Uterus (tissue), 4 donors: ENCODE data around the gene SUDS3. TPM values are rescaled to one million over a fixed set of nuclear protein-coding genes. Genes with fewer than 3 reads are reported as not detected.

ENCODE experiments used
- DNase-seq, 2 donors: peaks; one replicate each; pipeline ENCODE4 v3.0.0-alpha.2; 2019 to 2020
- H3K27ac ChIP-seq, 2 donors: fragments of 200-600 bp; sonication (generic); 1 replicate in 1 of 2; 2 replicates in 1 of 2; pipeline ENCODE4 v1.5.1; 2016 to 2018
- H3K27me3 ChIP-seq, 2 donors: fragments of 200-600 bp; sonication (generic); one replicate each; pipeline ENCODE4 v1.5.1; 2018 to 2019; ENCODE audit warnings: control low read depth in 1 of 2
- H3K36me3 ChIP-seq, 2 donors: fragments of 200-600 bp; sonication (generic); one replicate each; pipeline ENCODE4 v1.5.1; 2019; ENCODE audit warnings: control low read depth in 1 of 2
- H3K4me1 ChIP-seq, 2 donors: fragments of 200-600 bp; sonication (generic); one replicate each; pipeline ENCODE4 v1.5.1; 2018 to 2019; ENCODE audit warnings: control low read depth in 1 of 2
- H3K4me3 ChIP-seq, 2 donors: fragments of 200-600 bp; sonication (generic); 1 replicate in 1 of 2; 2 replicates in 1 of 2; pipeline ENCODE4 v1.5.1; 2018 to 2019; ENCODE audit warnings: mild to moderate bottlenecking in 1 of 2
- H3K9me3 ChIP-seq, 2 donors: fragments of 200-600 bp; sonication (generic); one replicate each; pipeline ENCODE4 v1.5.1; 2019; ENCODE audit warnings: control low read depth in 1 of 2
- POLR2A ChIP-seq, 2 donors: fragments of 450-650 bp; IDR thresholded peaks; one replicate each; pipeline ENCODE4 v1.6.1; 2016; ENCODE audit warnings: antibody characterized with exemption in 2 of 2, mild to moderate bottlenecking in 1 of 2, moderate library complexity in 1 of 2
- intact Hi-C: fragments of 100-400 bp; cut with DNase I; formaldehyde crosslinking; loops from one replicate; pipeline ENCODE4 v1.15.1; 2023; ENCODE audit warnings: low total_unique reads
- total RNA-seq, 4 donors: library from RNA; depleted of rRNA in 3 of 4; stranded (reverse); fragments of >200 nt in 3 of 4; gene quantifications; one replicate each; pipeline versions ENCODE4 v1.1.0 to v1.2.4, GENCODE V29; 2014 to 2023
- TF ChIP-seq, protein P1 (sequence below), 4 experiments: fragments of 200-600 bp in 2 of 4; fragments of 450-650 bp in 2 of 4; sonication (generic) in 2 of 4; IDR thresholded peaks; one replicate each; pipeline ENCODE4 v1.5.1; 2016 to 2019; ENCODE audit warnings: antibody characterized with exemption in 4 of 4, mild to moderate bottlenecking in 2 of 4, moderate library complexity in 1 of 4
- donor health status: DM: yes; HTN: yes; CAD: no.

SUDS3 gene
- total RNA-seq, 4 donors from 2014 or later = 22.4 to 74.3 (median 30.7) TPM

DNA sequence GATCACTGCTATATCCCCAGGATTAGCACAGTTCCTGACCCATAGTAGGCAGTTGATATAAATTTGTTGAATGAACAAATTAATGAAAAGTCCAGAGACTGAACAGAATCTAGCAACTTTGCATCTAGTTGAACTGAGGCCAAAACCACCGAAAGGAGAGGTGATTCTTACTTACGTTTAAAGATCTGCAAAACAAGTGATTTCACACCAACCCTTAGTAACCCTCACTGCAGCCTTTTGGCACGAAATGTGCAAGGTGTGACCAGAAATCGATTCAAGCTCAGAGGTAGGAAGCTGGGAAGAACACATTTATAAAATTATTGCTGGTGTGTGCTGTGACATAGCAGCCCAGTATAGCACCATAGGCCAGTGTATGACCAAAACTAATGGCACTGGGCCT, 70.8 kb downstream of the SUDS3 start:
- Histone ChIP-seq H3K4me3 (no peak overlapping the region), H3K4me1 (no peaks in the 10 kb centered on the region), H3K27me3 (no peaks in the 10 kb centered on the region), H3K27ac (no peak overlapping the region), H3K9me3 (no peaks in the 10 kb centered on the region), H3K36me3 (no peaks in the 10 kb centered on the region)
- DNase-seq = no peak
- no peak for TF ChIP-seq POLR2A (IDR thresholded peaks at IDR 0.05)
- TF ChIP-seq, protein P1, sequence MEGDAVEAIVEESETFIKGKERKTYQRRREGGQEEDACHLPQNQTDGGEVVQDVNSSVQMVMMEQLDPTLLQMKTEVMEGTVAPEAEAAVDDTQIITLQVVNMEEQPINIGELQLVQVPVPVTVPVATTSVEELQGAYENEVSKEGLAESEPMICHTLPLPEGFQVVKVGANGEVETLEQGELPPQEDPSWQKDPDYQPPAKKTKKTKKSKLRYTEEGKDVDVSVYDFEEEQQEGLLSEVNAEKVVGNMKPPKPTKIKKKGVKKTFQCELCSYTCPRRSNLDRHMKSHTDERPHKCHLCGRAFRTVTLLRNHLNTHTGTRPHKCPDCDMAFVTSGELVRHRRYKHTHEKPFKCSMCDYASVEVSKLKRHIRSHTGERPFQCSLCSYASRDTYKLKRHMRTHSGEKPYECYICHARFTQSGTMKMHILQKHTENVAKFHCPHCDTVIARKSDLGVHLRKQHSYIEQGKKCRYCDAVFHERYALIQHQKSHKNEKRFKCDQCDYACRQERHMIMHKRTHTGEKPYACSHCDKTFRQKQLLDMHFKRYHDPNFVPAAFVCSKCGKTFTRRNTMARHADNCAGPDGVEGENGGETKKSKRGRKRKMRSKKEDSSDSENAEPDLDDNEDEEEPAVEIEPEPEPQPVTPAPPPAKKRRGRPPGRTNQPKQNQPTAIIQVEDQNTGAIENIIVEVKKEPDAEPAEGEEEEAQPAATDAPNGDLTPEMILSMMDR (IDR thresholded peaks at IDR 0.05) = no peak
- intact Hi-C loops = no loop called here

DNA sequence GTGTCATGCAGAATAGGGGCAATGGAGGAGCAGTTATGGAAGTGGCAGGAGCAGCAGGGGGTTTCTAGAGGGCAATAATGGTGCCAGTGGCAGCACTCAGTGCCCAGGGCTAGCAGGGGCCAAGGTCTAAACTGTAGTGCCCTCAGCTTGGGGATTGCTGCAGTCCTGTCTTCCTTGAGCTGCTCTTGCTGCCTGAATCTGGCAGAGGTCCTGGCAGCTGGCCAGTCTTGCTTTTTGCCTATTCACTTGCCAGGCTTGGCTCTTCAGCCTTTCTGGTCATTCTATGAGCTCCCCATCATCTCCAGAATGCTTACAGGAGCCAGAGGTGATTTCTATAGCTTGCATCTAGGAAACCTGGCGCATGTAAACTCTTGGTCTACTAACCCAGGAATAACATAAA, 72.0 kb downstream of the SUDS3 start:
- Histone ChIP-seq H3K4me3 (no peak overlapping the region), H3K27ac (no peak overlapping the region), H3K27me3 (no peaks in the 10 kb centered on the region), H3K36me3 (no peaks in the 10 kb centered on the region), H3K4me1 (no peaks in the 10 kb centered on the region), H3K9me3 (no peaks in the 10 kb centered on the region)
- TF ChIP-seq, protein P1 (IDR thresholded peaks at IDR 0.05) = no peak
- no peak for TF ChIP-seq POLR2A (IDR thresholded peaks at IDR 0.05)
- intact Hi-C loops = no loop called here
- no peak for DNase-seq

DNA sequence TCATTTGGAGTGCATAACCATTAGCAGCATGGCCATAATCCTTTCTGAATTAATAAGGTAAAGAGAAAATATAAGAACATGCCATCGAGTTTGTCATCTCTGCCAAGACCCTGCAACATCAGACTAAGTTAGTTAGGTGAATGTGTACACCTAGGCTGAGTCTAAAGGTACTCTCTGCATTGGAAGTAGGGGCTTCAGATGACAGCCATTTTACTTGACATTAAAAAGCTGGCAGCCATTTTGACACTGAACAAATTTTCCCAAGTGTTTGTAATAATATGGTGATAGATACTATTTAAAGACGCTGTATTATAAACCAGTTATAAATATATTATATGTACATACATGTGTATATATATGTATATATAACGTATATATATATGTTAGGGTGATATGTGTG, 79.0 kb downstream of the SUDS3 start:
- intact Hi-C loops = no loop called here
- no peaks in the 10 kb centered on the region for H3K36me3 ChIP-seq
- DNase-seq = no peak
- H3K27me3 ChIP-seq = no peaks in the 10 kb centered on the region
- TF ChIP-seq POLR2A (IDR thresholded peaks at IDR 0.05) = no peak
- H3K4me1 ChIP-seq = no peaks in the 10 kb centered on the region
- H3K9me3 ChIP-seq = no peaks in the 10 kb centered on the region
- H3K27ac ChIP-seq = no peak overlapping the region
- H3K4me3 ChIP-seq = no peak overlapping the region

DNA sequence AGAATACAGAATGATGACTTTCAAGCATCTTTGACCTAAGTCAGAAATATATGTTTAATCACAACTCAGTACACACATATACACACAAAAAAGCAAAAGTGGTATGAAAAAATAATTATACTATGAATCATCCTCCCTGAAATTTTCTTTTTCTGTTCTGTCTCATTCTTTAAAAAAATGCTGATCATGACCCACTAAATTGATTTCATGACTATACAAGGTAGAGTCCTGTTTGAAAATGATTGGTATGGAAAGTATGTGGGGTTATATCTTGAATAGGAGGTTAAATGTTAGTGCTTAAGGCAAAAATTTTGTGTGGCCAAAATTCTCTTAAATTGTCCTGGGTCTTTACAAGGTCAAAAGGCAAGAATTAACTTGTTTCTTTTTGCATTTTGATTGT, 80.4 kb downstream of the SUDS3 start:
- H3K4me1 ChIP-seq = no peaks in the 10 kb centered on the region
- H3K27ac ChIP-seq = no peak overlapping the region
- H3K9me3 ChIP-seq = no peaks in the 10 kb centered on the region
- TF ChIP-seq, protein P1 (IDR thresholded peaks at IDR 0.05) = no peak
- TF ChIP-seq POLR2A (IDR thresholded peaks at IDR 0.05) = no peak
- intact Hi-C loops = no loop called here
- DNase-seq = no peak
- H3K4me3 ChIP-seq = no peak overlapping the region
- H3K36me3 ChIP-seq = no peaks in the 10 kb centered on the region
- H3K27me3 ChIP-seq = no peaks in the 10 kb centered on the region

DNA sequence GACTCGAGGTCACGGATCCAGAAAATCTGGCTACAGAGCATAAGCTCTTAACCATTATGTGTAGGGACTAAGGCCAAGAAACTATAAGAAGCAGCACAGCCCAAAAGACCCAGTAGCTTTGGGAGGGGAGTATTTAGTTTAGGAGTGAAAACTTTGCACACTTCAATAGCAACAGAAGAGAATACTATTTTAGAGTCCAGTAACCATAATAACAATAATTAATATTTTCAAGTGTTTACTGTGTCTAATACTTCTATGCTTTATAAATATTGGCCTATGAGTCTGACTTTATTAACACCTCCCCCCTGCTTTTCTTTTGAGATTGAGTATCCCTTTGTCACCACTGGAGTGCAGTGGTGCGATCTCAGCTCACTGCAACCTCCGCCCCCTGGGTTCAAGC, 82.8 kb downstream of the SUDS3 start:
- H3K9me3 ChIP-seq = no peaks in the 10 kb centered on the region
- TF ChIP-seq, protein P1 (IDR thresholded peaks at IDR 0.05) = no peak
- TF ChIP-seq POLR2A (IDR thresholded peaks at IDR 0.05) = no peak
- DNase-seq = no peak
- no peaks in the 10 kb centered on the region for H3K27me3 ChIP-seq
- no peak overlapping the region for H3K27ac ChIP-seq
- no peaks in the 10 kb centered on the region for H3K36me3 ChIP-seq
- intact Hi-C loops = no loop called here
- no peak overlapping the region for H3K4me3 ChIP-seq
- no peaks in the 10 kb centered on the region for H3K4me1 ChIP-seq

DNA sequence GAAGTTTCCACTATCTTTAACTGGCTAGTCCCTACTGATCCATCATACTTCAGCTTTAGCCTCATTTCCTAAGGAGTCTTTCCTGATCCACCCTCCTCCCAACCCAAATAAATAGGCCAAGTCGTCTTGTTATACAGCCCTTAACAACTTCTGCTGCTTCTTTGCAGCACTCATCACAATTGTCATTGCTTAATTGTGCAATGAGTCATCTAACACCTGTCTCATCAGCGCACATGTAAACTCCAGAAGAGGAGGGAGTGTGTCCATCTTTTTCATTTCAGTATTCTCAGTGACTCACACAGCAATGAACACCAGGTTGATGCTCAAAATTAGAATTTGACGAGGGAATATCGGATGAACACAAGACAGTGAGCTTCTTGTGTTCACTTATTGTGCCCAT, 87.3 kb downstream of the SUDS3 start:
- Histone ChIP-seq H3K4me1 (no peaks in the 10 kb centered on the region), H3K36me3 (no peaks in the 10 kb centered on the region), H3K27ac (no peak overlapping the region), H3K27me3 (no peaks in the 10 kb centered on the region), H3K4me3 (no peak overlapping the region), H3K9me3 (no peaks in the 10 kb centered on the region)
- no peak for DNase-seq
- intact Hi-C loops = no loop called here
- TF ChIP-seq, protein P1 (IDR thresholded peaks at IDR 0.05) = no peak
- TF ChIP-seq POLR2A (IDR thresholded peaks at IDR 0.05) = no peak
